BJ (cell line): Measurements from ENCODE around the gene PDZK1IP1. TPM values are rescaled to one million over a fixed set of nuclear protein-coding genes. Genes with fewer than 3 reads are reported as not detected.

Experiments used
- CTCF ChIA-PET: fragments of 350-600 bp; formaldehyde crosslinking; extraction: SDS; loops from one replicate; lab custom pipeline; 2021; ENCODE audit warnings: antibody characterized with exemption, inconsistent platforms; lab: Yijun Ruan, JAX
- POLR2A ChIA-PET: fragments of 300-600 bp; sonication (Branson Sonifier 250); formaldehyde crosslinking; extraction: SDS; loops from one replicate; lab custom pipeline; 2021; ENCODE audit warnings: antibody characterized with exemption; lab: Charles Lee
- DNase-seq: peaks from one replicate; pipeline ENCODE4 v3.0.0-alpha.2; 2011; ENCODE audit warnings: low read depth
- H3K27me3 ChIP-seq: 2 replicates; pipeline ENCODE4 v1.6.0; 2011; ENCODE audit warnings: low read length; ENCODE audit not compliant: control insufficient read depth, insufficient read depth
- H3K36me3 ChIP-seq: 2 replicates; pipeline ENCODE4 v1.5.1; 2011; ENCODE audit warnings: low read length; ENCODE audit not compliant: control insufficient read depth, insufficient read depth
- H3K4me3 ChIP-seq: 2 replicates; pipeline ENCODE4 v1.5.1; 2011; ENCODE audit warnings: low read depth, mild to moderate bottlenecking, control low read depth, low read length
- CTCF ChIP-seq: IDR thresholded peaks from 2 replicates; pipeline ENCODE4 v1.5.1; 2011; ENCODE audit warnings: low read depth, mild to moderate bottlenecking, control low read depth, inconsistent platforms, low read length, moderate library complexity; ENCODE audit not compliant: insufficient read depth
- polyA plus RNA-seq: library from polyadenylated mRNA; depleted of rRNA; stranded (reverse); fragments of >200 nt; gene quantifications from 2 replicates; pipeline ENCODE4 v1.2.3, GENCODE V29; 2011

Gene PDZK1IP1
- polyA plus RNA-seq, 1 experiment = not detected

GRCh38 chr1:47191940-47192457 lies 2.2 kb upstream of the PDZK1IP1 start:
- ChIA-PET CTCF (interaction anchor here (0.8 to 6.0 kb wide), 24 partner anchors 9 to 534 kb away, joined by 3 to 66 read pairs (median 4); partner anchors contain the start of gene FOXD2), POLR2A (no interaction called here)
- Histone ChIP-seq H3K4me3 (no peak overlapping the region), H3K27me3 (peaks cover 7% of the 10 kb centered on the region; the same call in 1 of the 2 replicates), H3K36me3 (no peaks in the 10 kb centered on the region)
- no peak for TF ChIP-seq CTCF
- DNase-seq = no peak

- H3K27me3 ChIP-seq = peaks cover 7% of the 10 kb centered on the region; the same call in 1 of the 2 replicates
- no peak overlapping the region for H3K4me3 ChIP-seq
- ChIA-PET CTCF (interaction anchor here (0.5 to 5.9 kb wide), 7 partner anchors 8 to 245 kb away, joined by 3 to 66 read pairs (median 5); no protein-coding TSS in a partner anchor), POLR2A (no interaction called here)
- no peak for TF ChIP-seq CTCF
- no peak for DNase-seq
- no peaks in the 10 kb centered on the region for H3K36me3 ChIP-seq
These were observed 1.0 kb upstream of the PDZK1IP1 start for GRCh38 chr1:47190857-47191256.

- POLR2A ChIA-PET = interaction anchor here (1.1 kb wide), 1 partner anchor 11 kb away, joined by 3 read pairs; no protein-coding TSS in a partner anchor
These were observed 646 bp upstream of the PDZK1IP1 start for GRCh38 chr1:47190509-47190855.

GRCh38 chr1:47188791-47189785 lies 748 bp downstream of the PDZK1IP1 start:
- Histone ChIP-seq H3K27me3 (peaks cover 3% of the 10 kb centered on the region; the same call in 1 of the 2 replicates), H3K36me3 (no peaks in the 10 kb centered on the region), H3K4me3 (no peak overlapping the region)
- TF ChIP-seq CTCF = no peak
- POLR2A ChIA-PET = interaction anchor here (1.1 kb wide), 1 partner anchor 10 kb away, joined by 3 read pairs; no protein-coding TSS in a partner anchor
- DNase-seq = no peak
- CTCF ChIA-PET = interaction anchor here (0.6 to 5.9 kb wide), 5 partner anchors 10 to 521 kb away, joined by 3 to 66 read pairs (median 4); no protein-coding TSS in a partner anchor

More at GRCh38 chr1:47190509-47190855, 646 bp upstream of the PDZK1IP1 start:
- CTCF ChIA-PET = interaction anchor here (0.7 to 5.9 kb wide), 8 partner anchors 9 to 520 kb away, joined by 4 to 66 read pairs (median 4); no protein-coding TSS in a partner anchor
- TF ChIP-seq CTCF = no peak
- no peak for DNase-seq
- Histone ChIP-seq H3K4me3 (no peak overlapping the region), H3K36me3 (no peaks in the 10 kb centered on the region), H3K27me3 (peaks cover 7% of the 10 kb centered on the region; the same call in 1 of the 2 replicates)

GRCh38 chr1:47187926-47188250 lies 1.9 kb downstream of the PDZK1IP1 start:
- Histone ChIP-seq H3K4me3 (no peak overlapping the region), H3K27me3 (peaks cover 3% of the 10 kb centered on the region; the same call in 1 of the 2 replicates), H3K36me3 (no peaks in the 10 kb centered on the region)
- CTCF ChIA-PET = interaction anchor here (0.9 to 2.1 kb wide), 2 partner anchors 9 to 74 kb away, joined by 4 to 16 read pairs; no protein-coding TSS in a partner anchor
- no peak for TF ChIP-seq CTCF
- POLR2A ChIA-PET = no interaction called here
- DNase-seq = no peak
